DND-41 (cell line): ENCODE results near the gene RPL29.

Experiments
- ATAC-seq: fragments of 200-7000 bp; cut with Tn5 transposase; 3 replicates; pipeline ENCODE4 v1.9.1; 2021; ENCODE audit warnings: low read depth; ENCODE audit not compliant: insufficient read depth
- DNase-seq: peaks from one replicate; pipeline ENCODE4 v3.0.0-alpha.2; 2020
- H2AFZ ChIP-seq: 2 replicates; pipeline ENCODE4 v1.6.0; 2012; ENCODE audit warnings: low read depth, low read length
- H3K27ac ChIP-seq: 2 replicates; pipeline ENCODE4 v1.5.1; 2012; ENCODE audit warnings: low read length, inconsistent platforms
- H3K27me3 ChIP-seq: fragments of 200-600 bp; sonication (generic); 2 replicates; pipeline ENCODE4 v1.6.0; 2012; ENCODE audit warnings: low read length, mild to moderate bottlenecking, inconsistent platforms; ENCODE audit not compliant: insufficient read depth, poor library complexity
- H3K36me3 ChIP-seq: 2 replicates; pipeline ENCODE4 v1.5.1; 2012; ENCODE audit warnings: low read length, inconsistent platforms; ENCODE audit not compliant: insufficient read depth
- H3K4me1 ChIP-seq: 2 replicates; pipeline ENCODE4 v1.5.1; 2012; ENCODE audit warnings: mild to moderate bottlenecking, low read length; ENCODE audit not compliant: insufficient read depth
- H3K4me2 ChIP-seq: 2 replicates; pipeline ENCODE4 v1.6.0; 2012; ENCODE audit warnings: mild to moderate bottlenecking, moderate library complexity, low read length, inconsistent platforms; ENCODE audit not compliant: insufficient read depth
- H3K4me3 ChIP-seq, 2 experiments: fragments of 200-600 bp in 1 of 2; shearing (Covaris generic) in 1 of 2; 2 replicates each; pipeline ENCODE4 v1.5.1; 2012 to 2016; ENCODE audit warnings: inconsistent platforms in 2 of 2, low read length in 2 of 2, mild to moderate bottlenecking in 2 of 2, low read depth in 1 of 2, moderate library complexity in 1 of 2
- H3K79me2 ChIP-seq: 2 replicates; pipeline ENCODE4 v1.6.0; 2012; ENCODE audit warnings: low read length, inconsistent platforms; ENCODE audit not compliant: insufficient read depth
- H3K9ac ChIP-seq: 2 replicates; pipeline ENCODE4 v1.6.0; 2012; ENCODE audit warnings: low read depth, mild to moderate bottlenecking, inconsistent platforms, low read length, moderate library complexity
- H3K9me3 ChIP-seq: 2 replicates; pipeline ENCODE4 v1.5.1; 2012; ENCODE audit warnings: low read length, moderate library complexity, mild to moderate bottlenecking, inconsistent platforms; ENCODE audit not compliant: insufficient read depth, severe bottlenecking
- H4K20me1 ChIP-seq: 2 replicates; pipeline ENCODE4 v1.6.0; 2012; ENCODE audit warnings: low read length; ENCODE audit not compliant: insufficient read depth
- CTCF ChIP-seq: IDR thresholded peaks from 2 replicates; pipeline ENCODE4 v1.5.1; 2012; ENCODE audit warnings: borderline replicate concordance, low read length, moderate library complexity, mild to moderate bottlenecking; ENCODE audit not compliant: poor library complexity, severe bottlenecking; ENCODE audit errors: extremely low read depth
- EZH2 ChIP-seq: IDR thresholded peaks from 3 replicates; pipeline ENCODE4 v1.6.1; 2012; ENCODE audit warnings: borderline replicate concordance, low read depth, mild to moderate bottlenecking, moderate library complexity, low read length, inconsistent platforms; ENCODE audit not compliant: severe bottlenecking

The RPL29 gene

GRCh38 chr3:52006820-52007133 lies 11.1 kb upstream of the RPL29 start:
- H3K27ac ChIP-seq: no peak overlapping the region
- no peak overlapping the region for H3K9ac ChIP-seq
- H2AFZ ChIP-seq: no peak overlapping the region
- H3K4me2 ChIP-seq: no peak overlapping the region
- H3K27me3 ChIP-seq: no peaks in the 10 kb centered on the region
- DNase-seq (no peak), ATAC-seq (no peak)
- peaks cover 15% of the 10 kb centered on the region for H3K4me1 ChIP-seq
- TF ChIP-seq EZH2 (no peak), CTCF (no peak)
- H3K79me2 ChIP-seq: no peaks in the 10 kb centered on the region
- H4K20me1 ChIP-seq: no peaks in the 10 kb centered on the region
- H3K4me3 ChIP-seq: no peak overlapping the region
- no peaks in the 10 kb centered on the region for H3K36me3 ChIP-seq
- H3K9me3 ChIP-seq: no peaks in the 10 kb centered on the region

- Histone ChIP-seq H3K27ac (no peak overlapping the region), H3K36me3 (no peaks in the 10 kb centered on the region), H3K27me3 (no peaks in the 10 kb centered on the region), H4K20me1 (no peaks in the 10 kb centered on the region), H3K4me2 (no peak overlapping the region), H3K4me1 (peaks cover 21% of the 10 kb centered on the region), H3K9ac (no peak overlapping the region), H3K79me2 (no peaks in the 10 kb centered on the region), H3K9me3 (no peaks in the 10 kb centered on the region), H2AFZ (peak overlapping the region; percentile 3; the same call in 1 of the 2 replicates), H3K4me3 (no peak overlapping the region)
- ATAC-seq (no peak), DNase-seq (no peak)
- TF ChIP-seq EZH2 (no peak), CTCF (no peak)
Observed at GRCh38 chr3:52006017-52006819, 10.5 kb upstream of the RPL29 start.

GRCh38 chr3:52005571-52005986 lies 9.9 kb upstream of the RPL29 start:
- H3K4me3 ChIP-seq: no peak overlapping the region

More at GRCh38 chr3:52005571-52005986, 9.9 kb upstream of the RPL29 start:
- ATAC-seq (0 out of 3 replicates have a peak, but pooled peaks have one; percentile 10), DNase-seq (peak; percentile 34)
- Histone ChIP-seq H4K20me1 (no peaks in the 10 kb centered on the region), H3K36me3 (no peaks in the 10 kb centered on the region), H3K27ac (no peak overlapping the region), H3K4me2 (no peak overlapping the region), H3K9ac (no peak overlapping the region), H2AFZ (peak overlapping the region; percentile 3; the same call in 1 of the 2 replicates), H3K27me3 (no peaks in the 10 kb centered on the region), H3K79me2 (no peaks in the 10 kb centered on the region), H3K9me3 (no peaks in the 10 kb centered on the region), H3K4me1 (peaks cover 21% of the 10 kb centered on the region)
- TF ChIP-seq CTCF: no peak
- TF ChIP-seq EZH2: no peak
